Measurements from ENCODE around the gene BRD4.

The BRD4 gene

DNA sequence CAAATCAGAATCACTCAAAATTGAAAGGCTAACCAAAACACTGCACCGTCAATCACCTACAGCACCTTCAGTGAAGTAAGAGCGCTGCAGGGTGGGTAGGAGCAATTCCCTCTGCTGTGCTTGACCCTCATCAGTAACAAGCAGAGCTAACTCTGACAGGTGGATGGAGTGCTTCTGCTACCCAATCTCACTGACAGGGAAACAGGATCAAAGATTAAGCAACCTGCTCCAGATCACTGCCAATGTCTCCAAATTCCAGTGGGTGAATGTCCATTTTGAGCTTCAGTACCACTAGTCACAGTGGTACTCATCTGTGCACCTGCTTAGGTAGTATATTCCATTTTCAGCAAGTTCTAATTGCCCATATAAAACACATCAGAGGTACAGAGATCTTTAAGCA, 25.2 kb downstream of the BRD4 start:
- DNase-seq = no peak

DNA sequence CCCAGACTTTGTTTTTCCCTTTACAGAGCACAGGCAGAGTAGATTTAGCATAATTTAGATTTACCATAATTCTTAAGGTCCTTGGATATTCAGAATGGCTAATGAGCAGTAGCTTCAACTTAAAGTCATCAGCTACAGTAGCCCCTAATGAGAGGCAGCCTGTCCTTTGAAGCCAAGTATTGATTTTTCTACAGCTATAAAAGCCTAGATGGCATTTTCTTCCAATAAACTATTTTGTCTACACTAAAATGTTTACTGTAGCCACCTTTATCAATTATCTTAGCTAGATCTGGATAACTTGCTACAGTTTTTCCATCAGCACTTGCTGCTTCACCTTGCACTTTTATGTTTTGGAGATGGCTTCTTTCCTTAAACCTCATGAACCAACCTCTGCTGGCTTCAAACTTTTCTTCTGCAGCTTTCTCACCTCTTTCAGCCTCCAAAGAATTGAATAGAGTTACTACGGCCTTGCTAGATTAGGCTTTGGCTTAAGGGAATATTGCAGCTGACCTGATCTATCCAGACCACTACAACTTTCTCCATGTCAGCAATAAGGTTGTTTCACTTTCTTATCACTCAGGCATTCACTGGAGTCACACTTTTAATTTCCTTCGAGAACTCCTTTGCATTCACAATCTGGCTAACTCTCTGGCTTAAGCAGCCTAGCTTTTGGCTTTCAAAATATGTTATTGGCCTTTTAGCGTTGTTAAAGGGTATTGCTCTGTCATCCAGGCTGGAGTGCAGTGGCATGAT, 26.6 kb downstream of the BRD4 start:
- DNase-seq = no peak

DNA sequence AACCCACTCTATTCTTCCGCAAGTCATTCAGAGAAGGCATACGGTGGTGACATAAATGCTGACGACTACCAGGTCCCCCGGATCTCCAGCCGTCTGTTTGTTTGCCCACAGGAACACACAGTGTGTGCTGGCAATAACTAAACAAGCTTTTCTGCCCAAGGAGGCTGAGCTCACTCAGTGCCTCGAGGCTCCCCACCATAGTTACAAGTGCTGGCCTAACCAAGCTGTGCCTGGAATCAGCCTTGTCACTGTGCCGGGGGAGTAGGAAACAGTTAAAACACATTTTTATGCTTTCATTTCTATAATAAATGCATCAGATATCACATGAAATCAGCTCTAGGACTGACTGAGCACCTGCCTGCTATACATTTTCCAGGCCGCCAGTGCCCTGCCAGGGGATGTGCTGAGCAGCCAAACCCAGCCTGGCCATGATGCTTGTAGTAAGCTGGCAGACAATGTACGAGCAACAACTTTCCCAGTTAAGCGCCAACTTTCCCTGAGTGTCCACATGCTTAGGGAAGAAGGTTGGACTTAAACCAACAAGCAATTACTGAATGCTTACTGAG, 28.1 kb downstream of the BRD4 start:
- peak; percentile 52 for DNase-seq

DNA sequence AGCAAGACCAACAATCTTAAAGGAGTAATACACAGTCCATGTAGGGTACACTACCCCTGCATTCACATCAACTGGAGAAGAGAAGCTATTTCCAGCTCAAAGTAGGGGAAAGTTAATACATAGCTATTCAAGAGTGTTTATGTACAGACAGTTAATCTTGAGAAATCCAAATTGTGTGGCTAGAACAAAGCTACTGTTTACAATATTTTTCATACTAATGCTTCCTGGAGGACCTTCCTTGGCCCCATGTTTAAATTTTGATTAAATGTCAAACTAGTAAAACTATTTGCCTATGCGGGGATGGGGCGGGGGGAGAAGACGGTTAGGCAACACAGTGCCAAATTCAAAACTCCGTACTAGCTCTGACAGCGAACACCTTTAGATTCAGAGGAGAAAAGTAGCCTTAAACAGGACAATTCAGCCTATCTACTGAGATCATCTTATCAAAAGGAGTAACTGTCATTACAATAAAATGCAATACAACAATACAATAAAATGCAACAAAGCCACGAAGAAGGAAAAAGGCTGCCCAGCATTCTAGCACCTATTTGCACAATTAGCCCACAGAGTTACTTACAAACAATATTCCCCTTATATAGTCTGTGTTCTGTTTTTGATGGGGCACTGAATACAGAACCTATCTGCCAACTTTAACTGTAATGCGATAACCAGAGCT, 29.1 kb downstream of the BRD4 start:
- no peak for DNase-seq

DNA sequence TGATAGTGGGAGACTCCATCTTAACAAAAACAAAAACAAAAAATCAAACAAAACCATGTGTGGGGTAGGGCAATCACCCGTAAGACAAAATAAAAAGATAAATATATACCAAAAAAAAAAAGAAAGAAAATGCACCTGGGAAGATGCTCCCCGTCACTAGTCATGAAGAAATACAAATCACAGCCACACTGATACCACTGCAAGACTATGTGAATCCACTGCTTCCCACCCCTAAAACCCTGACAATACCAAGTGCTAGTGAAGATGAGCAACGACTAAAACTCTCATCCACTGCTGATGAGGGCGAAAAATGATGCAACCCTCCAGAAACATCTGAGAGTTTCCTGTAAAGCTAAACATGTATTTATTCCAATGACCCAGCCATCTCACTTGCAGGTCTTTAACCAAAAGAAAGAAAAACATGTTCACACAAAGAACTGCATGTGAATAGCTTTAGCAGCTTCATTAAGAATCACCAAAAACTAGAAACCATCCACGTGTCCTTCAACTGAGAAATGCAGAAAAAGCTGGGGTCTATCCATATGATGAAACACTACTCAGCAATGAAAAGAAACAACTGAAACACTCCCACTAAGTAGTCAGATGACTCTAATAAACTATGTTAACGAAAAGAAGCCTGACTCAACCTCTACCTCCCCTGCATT, 31.7 kb downstream of the BRD4 start:
- DNase-seq = peak; percentile 32

DNA sequence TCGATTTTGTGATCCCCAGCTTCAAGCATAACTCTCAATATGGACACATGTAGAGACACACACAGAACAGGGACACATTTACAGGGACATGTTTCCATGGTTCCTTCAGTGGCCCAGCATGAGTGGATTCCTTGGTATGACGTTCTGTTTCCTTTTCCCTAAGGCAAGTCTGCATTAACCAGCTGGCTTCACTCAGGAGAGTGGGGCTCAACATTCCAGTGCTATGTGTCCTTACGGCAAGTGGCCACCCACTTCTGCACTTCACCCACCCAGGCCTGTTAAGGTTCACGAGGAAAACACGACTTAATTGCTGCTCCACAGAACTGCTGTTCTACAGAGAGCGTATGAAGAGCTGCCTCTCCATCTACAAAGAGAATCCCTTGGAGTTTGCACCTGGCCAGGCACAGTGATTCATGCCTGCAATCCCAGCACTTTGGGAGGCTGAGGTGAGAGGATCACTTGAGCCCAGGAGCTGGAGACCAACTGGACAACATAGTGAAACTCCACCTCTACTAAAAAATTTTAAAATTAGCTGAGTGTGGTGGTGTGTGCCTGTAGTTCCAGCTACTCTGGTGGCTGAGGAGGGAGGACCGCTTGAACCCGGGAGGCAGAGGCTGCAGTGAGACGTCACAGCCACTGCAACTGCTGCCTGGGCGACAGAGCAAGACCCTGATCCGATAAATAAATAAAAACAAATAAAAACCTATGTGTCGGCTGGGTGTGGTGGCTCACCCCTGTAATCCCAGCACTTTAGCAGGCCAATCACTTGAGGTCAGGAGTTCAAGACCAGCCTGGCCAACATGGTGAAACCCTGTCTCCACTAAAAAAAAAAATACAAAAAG, 32.5 kb downstream of the BRD4 start:
- DNase-seq = no peak

DNA sequence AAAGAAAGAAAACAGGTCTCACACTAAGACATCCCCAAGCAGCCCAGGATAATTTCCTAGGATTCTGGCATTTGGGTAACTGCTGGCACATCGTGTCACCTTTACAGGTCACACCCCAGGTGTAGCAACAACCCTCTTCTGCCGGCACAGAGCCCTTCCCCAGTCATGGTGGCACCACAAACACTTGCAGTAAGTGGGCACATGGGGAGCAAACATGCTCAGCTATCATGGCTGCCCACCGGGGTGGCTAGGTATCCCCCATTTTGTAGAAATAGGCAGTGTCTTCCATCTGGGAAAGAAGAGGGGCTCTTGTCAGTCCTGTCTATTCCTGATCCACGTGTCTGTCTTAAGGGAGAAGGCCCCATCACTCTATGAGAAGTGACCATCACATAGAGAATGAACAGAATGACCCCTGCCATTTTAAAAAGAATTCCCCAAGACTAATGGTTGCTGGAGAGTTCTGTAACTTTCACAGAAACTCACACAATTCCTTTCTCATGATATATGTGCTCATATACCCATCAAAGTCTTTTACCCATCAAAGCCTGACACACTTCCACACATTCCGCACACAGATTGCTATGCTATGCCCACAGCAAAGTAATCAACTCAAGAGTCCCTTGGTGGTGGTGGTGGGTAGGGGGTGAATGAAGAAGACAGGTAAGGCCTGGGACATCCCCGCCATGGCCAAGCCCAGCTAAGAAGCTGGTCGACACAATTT, 33.3 kb downstream of the BRD4 start:
- no peak for DNase-seq

DNA sequence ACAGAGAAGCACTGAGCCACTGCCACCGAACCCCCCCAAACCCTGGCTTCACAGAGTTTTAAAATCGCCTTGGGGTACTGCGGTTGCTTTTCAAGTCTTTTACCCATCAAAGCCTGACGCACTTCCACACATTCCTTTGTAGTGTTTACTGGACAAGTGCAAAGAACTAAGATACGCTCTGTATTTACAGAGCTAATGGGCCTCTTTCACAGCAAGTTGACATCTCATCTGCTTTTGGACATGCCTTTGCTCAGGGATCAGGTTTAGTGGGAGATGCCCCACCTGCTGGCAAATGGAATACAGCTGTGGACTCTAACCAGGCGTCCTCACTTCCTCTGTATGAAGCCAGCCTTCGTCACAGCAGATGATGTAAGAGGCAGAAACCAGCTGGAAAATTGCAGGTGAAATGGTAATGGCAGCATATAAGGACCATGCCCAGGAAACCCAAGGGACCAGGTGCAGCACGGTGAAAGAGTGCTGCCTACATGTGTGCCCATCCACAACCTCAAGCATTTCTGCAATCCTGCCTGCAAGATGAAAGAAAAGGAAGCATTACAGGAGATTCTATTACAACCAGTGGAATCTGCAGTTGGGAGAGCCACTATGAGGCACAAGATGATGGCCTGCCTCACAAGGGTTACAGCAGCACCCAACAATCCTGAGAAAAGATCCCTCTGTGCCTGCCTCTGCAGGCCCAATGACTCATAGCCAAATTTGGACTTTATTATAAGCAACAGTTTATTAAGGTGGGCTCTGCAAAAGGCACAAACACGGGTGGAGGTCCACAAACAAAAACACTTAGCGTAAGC, 34.7 kb downstream of the BRD4 start:
- no peak for DNase-seq

DNA sequence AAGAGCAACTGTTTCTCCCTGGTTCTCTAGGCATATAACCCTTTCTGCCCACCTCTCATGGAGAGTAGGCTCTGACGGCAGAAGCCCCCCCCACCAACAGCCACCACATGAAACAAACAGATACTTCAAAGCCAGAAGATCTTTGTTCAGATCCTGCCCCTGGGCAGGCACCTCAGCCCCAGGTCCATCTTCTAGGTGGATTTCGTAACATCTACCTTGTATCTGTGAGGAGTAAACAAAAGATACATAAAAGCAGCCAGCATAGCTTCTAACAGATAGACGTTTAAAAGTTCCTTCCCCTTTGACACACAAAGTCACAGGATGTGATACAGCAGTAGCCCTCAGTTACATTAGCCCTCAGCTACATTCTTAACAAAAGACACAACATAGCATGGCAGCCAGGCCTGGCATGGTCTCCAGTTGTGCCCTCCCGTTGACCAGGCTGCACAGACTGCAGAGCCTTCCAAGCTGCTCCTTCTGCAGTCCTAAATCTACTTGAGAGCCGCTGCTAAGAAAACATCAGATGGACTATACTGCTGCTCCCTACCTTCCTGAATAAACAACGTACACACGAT, 35.4 kb downstream of the BRD4 start:
- no peak for DNase-seq

DNA sequence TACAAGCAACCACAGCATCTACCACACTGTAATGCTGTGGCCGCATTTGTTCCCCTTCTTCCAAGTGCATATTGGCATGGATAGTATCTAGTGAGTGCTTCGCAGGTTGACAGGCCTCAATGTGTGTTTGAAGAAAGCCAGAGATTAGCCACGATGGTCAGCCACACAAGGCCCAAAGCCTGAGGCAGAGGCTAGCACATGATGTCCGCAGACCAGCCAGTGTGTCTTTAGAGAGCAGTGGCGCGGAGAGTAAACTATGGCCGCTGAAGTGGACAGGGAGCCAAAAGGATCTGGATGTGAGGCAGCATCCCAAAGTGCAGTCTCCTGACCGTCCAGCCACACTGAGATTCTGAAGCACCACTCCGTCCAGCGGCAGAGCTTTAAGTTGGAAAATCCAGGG, 36.0 kb downstream of the BRD4 start:
- DNase-seq = no peak

DNA sequence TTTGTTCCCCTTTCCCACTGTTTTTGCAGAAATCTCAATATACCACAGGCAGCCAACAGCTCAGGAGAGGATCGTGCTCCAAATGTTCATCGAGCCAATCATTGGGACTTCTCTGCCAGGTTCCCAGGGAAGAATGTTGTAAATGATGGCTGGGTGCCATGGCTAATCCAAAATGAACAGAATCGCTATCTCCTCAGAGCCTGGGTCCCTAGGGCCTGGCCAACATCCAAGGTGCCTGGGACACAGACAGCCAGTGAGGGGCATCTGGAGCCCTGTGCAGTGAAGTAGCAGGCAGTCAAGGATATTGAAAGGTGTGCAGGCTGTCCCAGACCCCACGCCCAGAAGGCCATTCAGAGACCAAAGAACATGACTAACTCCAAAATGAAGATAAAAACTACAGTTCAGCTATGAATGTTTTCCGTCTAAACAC, 37.8 kb downstream of the BRD4 start:
- DNase-seq = no peak

DNA sequence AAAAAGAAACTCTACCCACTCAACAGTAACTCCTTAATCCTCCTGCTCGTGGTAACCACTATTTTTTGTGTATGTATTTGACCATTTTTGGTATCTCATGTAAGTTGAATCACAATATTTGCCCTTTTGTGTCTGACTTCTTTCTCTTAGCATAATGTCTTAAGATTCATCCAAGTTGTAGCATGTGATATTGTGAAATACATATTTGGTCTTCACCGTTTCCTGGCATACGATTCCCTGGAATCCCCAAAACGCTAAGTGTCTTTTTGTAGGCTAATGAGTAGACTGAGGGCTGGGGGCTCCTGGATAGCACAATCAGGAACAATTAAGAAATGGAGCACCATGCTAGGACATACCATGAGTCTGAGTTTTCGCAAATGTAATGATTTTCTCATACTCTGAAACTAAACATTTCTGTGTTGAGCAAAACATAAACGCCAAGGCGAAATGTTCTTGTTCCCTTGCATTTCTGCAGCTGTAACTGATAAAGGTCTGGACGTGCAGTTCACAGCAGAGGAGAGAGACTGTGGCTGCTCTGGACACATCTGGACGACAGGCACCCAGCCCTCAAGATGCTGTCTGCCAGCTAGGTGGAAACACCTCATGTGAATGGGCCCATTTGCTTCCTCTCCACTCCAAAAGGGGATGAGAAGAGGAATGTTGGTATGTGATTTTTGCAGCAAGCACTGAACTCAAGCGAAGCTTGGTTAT, 38.4 kb downstream of the BRD4 start:
- DNase-seq = no peak

DNA sequence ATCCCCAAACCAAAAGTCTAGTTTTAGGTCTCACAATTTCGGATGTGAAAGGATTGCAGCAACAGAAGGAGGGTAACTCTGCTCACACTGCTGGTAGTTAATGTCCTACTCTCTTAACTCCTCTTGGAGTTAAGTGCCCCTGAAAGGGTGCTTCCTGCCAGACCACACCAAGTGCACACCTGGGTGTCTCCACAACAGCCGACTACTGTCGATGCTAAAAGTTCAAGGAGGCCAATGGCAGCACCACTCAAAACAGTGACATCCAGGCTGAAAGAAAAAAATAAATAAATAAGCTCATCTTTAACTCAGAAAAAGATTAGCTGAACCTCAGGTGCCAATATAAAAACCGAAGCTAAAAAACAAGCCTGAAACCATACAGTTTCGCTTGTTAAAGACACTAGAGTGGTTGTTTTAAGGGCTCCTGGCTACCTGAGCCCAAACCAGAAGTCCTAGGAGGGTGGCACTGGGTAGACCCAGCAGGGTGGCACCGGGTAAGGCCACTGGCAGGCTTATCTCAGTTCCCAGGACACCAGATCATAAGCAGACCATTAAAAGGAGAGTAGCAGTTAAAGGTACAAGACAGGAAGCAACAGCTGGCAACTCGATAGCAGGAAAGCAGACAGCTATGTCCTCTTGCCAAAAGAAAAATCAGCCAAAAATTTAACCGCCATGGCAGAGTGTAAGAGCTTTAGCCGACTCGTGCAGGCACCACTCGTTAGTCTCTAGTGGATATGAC, 39.3 kb downstream of the BRD4 start:
- DNase-seq = no peak

DNA sequence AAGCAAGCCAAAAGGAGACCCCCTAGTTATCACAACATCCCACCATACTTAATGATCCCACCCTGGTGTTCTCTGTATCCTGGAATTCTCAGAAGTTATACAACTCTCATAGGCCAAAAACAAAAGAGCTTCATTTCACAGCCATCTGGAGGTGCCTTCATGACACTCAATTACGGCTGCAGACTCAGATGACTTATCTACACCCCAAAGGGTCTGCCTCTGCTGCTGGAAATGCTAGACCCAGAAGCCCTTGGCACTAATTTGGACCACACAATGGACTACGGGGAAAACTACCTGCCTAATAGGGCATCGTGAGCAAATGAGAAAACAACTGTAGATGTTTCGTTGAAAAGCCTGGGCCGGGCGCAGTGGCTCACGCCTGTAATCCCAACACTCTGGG, 40.2 kb downstream of the BRD4 start:
- DNase-seq = no peak

DNA sequence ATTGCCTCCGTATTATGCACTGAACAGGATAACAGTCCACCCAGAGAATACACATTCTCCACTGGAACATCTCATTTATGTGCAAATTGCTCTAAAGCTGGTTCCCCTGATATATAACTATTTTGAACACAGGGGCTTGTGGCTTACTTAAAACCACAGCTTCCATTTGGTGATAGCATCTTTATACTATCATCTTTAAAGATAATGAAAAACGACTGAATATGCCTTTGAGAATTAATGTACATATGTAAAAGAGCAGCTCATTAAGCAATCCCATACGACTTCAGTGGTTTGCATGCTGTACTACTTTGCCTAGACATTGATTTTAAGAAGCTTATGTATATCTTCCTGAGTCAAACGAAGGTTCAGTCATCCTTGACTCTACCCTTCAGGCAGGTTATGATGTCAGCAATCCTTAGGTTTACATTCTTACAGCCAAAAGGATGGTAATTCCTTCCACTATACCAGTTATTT, 40.8 kb downstream of the BRD4 start:
- DNase-seq = no peak

DNA sequence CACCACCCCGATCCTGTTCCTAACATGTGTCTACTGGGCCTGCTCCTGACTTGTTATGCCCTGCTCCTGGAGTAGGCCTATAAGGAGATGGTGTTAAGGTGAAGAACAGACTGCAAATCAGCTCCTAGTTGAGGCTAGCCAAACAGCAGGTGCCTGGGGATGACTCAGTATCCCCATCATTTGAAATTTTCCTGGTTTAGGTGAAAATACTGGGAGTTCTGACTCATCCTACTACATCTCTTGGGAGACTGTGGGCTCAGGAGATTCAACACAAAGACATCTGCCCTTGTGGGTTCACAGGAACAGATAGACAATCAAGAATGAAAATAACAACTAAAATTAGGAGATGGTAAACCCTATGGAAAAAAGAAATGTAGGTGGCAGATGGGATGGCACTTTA, 41.2 kb downstream of the BRD4 start:
- DNase-seq = no peak

DNA sequence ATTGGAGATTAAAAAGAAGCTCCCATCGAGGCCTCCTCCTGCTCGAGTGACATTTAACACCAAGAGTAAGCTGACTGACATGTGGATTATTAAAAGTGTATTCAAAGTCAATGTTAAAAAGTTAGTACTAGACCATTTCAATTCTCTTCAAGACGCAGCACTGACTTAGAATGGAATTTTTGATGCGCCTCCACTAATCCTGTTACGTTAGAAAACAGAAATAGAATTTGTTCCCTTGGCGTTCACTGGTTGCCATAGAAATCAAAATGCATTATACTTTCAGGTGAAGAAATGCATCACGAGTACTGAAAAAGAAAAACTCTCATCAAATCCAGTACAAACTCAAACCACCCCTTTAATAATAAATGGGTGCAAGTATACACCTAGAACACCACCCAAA, 42.2 kb downstream of the BRD4 start:
- DNase-seq = no peak

DNA sequence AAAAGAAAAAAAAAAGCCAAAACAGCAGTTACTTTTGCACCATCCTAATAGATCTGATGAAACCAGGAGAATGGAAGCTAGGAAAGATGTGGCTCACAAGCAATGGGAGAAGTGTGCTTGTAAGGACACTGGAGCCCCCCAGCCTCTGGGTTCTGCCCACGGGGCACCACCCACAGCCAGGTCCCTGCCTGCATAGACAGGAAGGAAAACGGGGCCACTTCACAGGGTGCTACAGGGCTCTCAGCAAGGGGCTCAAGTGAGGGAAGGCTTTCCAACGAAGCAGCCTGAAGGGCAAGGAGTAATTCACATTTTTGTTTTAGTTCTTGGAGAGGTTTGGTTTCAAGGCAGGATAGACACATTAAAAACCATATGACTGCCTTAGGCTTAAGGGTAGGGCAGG, 42.7 kb downstream of the BRD4 start:
- no peak for DNase-seq

All from stimulated activated naive CD4-positive, alpha-beta T cell treated with Interleukin-2 at 50 U/mL for 16 hours (primary cell).